GM18499 (cell line): Measurements from ENCODE around the gene SPOCD1.

Source experiments
- ATAC-seq: cut with Tn5 transposase; IDR thresholded peaks from one replicate; pipeline ENCODE4 v1.9.1; 2021; ENCODE audit warnings: moderate number of reproducible peaks; ENCODE audit not compliant: insufficient read depth, unreplicated experiment

Gene SPOCD1

DNA sequence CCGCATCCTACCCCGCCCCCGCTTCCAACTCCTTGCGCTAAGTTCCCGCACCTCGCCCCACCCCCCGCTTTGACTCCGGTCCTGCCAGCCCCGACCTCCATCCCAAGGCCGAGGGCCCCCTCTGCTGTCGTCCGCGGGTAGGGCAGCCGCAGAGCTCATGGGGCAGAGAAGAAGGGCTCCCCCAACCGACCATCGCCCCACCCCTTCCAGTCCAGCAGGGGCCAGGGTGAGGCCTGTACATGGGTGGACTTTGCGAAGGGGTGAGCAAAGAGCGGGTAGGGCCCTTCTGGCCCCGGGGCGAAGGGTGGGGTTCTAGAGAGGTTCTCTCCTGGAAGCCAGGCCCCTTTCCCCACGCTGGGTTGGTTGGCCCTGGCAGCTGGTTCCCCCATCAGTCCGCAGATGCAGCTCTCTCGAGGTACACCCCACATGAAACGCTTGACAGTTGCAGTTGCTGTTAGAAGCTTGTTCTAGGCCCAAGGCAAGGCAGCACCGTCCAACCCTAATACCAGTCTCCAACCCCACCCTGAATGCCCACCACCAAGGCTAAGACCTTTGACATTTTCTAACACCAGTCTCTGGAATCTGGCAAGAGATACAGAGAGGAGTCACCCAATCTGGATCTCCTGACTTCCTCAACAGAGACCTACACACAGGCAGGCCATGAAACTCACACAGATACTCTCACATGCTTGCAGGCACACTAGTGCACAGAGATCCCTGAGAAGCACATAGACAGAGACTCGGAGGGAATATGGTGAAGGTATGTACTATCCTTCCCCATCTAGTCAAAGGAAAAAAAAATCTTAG lies 26.4 kb downstream of the SPOCD1 start:
- ATAC-seq: no peak

DNA sequence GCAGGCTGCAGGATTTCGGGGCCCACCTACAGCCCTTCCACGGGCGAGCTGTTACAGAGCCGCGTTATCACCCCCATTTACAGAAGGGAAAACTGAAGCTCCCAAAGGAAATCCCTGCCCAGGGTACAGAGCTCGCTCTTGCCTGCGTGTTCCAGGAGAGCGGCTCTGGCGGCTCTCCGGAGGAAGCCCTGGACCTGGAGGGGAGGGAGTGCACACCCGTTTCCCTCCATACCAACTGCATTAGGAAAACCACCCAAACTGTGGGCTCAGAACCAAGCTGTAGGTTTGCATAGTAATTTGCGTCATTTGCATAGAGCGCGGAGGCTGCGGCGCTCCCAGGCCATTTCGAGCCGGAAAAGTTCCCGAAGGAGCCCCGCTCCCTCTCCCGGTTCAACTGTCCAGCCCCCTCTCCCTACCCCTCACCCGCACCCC lies 27.0 kb downstream of the SPOCD1 start:
- ATAC-seq: no peak

DNA sequence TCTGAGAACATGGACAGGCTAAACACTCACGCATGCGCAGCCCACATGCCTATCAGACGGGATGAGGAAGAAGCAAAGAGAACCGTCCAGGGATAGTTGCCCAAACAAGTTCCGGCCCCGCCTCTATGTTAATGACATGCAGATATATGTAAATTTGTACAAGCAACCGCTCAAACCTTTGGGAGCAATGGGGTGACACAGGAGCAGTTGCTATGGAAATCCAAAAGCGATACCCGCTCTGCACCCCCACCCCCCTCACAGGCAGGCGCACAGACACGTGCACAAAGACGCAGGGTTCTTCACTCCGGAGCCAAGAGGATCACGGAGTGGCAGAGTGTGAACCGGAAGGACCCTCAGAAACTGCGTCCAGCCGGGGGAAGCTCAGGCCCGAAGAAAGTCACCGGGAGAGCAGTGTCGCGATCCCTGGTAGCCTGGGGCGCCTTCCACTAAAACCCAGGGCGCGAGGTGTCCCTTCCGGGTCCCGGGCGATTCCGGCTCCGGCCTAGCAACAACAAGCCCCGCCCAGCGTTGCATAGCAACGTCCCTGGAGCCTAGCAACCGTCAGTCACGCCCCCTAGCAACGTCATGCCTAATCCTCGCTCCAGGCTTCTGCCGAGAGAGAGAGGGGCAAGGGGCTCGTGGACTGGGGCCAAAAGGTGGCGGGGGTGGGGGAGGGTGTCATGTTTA lies 27.5 kb downstream of the SPOCD1 start:
- ATAC-seq: no peak

DNA sequence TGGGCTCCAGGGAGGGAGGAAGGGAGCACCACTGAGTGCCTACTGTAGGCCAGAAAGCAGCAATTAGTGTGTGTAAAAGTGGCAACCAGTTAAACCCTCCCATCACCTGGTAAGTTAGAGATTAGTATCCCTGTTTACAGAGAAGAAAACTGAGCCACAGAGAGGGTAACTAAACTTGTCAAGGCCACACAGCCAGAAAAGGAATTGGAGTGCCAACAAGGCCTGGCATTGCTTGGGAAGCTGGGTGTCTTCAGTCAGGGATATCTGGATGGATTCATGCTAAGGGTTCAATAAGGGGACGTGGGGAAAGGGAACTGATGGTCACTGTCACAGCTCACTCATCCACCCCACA lies 28.1 kb downstream of the SPOCD1 start:
- no peak for ATAC-seq

DNA sequence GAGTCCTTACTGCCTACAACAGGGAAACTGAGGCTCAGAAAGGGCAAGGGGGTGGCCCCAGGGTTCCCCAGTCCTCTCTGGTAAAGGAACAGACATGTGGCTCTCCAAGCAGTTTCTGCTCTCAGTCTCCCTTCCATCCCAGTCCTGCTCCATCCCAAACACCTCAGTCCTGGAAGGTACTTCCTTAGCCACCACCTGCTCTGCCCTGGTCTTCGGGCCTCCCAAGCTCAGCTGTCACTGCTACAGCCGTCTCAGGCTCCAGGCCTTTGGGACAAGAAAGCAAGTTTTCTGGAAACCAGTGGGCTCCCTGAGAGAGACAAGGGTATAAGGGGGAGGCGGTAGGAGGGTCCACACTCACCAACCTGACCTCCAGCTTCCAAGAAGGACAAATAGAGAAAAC lies 28.6 kb downstream of the SPOCD1 start:
- ATAC-seq: no peak

DNA sequence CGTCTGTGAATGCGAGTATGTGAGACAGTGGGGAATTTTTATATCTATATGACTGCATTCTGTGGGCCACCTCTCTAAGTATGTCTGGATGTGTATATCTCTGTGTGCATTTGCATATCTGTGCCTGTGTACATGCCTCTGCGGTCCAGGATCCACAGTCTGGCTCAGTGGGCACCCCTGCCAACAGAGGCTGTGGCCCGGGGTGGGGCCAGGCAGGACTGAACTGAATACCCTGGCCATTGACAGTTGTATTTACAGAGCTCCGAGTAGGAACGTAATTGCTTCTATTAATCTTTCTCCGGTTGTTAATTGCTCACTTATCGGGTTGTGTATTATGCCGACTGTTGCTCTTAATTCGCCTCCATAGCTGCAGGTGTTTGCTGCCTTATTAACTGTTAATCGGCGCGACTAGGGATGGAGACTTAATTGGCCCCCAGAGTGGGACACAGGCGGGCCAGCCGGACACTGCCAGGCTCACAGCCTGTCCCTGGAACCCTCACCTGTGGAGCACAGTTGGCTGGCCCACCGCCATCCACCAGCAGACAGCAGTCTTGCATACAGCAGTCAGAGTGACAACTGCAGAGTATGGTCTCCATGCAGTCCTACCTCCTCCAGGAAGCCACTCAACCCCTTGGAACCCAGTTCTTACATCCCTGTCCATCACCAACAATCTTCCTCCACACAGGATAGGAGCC lies 29.3 kb downstream of the SPOCD1 start:
- no peak for ATAC-seq

DNA sequence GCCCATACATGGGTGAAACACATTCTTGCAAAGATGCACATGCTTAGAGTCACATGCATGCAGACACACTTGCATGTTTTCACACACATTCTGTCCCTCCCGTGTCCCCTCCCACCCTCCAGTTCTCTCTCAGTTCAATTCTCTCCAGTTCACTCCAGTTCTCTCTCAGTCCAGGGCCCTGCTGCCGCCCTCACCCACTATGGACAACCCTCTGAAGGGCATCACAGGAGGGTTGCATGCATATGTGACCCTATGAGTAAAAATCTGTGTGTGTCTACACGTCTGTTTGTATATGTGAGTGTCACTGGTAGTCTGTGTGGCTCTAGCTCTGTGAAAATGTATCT lies 29.9 kb downstream of the SPOCD1 start:
- ATAC-seq: no peak

DNA sequence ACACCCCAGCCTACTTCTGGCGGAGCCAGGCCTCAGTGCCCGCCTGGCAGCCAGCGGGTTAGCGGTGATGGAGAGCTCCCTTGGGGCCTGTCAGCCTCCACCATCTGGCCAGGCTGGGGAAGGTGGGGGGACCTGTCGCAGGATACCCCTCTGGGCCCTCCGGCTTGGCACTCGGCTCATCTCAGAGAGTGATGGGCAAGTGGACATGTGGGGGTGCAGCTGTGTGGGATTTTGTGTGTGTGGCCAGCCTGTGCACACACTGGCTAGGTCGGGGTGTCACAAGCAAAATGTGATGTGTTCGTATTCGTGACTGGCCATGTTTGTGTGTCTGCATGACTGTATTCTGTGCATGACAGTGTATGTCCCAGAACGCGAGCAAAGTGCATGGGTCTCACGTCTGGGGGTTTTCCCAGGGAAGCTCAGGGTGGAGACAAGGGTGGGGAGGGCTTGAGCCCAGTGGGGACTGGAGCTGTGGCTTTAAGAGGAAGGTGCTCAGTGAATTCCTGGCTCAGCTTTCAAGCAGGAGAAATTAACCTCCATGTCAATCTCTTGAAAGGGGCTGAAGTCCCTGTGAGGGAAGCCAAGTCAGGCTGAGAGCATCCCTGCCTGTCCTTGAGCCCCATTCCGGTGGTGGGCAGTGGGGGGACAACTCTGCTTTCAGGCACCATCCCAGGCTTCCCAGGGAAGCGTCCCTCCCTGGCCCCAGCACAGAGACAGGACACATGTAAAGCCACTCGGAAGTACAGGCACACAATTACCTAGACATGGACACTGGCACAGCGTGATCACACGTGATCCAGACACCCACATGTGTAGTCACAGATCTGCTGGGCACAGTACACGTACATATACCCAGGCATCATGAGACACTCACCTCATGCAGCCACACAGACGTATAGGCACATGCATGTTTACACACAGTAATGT lies 30.5 kb downstream of the SPOCD1 start:
- ATAC-seq: no peak

DNA sequence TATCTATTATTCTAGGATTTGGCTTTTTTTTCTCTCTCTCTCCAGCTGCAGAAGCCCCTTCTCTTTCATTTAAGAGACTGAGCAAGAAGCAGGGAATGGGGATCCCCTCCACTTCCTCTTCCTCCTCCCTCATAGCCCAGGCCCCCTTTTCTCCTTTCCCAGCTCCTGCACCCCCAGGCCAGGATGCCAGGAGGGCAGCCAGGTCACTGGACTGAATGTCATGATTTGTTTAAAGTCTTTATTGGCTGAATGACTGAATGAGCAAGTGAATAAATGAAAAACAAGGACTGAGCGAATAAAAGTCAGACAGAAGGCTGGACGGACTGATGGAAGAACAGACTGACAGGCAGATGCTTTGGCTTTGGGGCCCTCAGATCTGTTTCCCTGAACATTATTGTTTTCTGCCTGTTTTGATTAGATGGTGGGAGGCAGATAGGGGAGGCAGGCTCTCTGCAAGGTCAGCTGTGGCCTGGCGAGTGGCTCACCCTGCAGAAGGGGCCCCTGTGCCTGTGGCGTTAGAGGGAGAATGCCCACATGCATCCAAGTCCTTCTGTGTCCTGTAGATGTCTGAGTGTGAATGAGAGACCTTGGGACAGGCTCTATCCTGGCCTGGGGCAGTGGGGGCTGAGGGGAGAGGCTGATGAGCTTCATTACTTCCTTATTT lies 31.3 kb downstream of the SPOCD1 start:
- no peak for ATAC-seq

DNA sequence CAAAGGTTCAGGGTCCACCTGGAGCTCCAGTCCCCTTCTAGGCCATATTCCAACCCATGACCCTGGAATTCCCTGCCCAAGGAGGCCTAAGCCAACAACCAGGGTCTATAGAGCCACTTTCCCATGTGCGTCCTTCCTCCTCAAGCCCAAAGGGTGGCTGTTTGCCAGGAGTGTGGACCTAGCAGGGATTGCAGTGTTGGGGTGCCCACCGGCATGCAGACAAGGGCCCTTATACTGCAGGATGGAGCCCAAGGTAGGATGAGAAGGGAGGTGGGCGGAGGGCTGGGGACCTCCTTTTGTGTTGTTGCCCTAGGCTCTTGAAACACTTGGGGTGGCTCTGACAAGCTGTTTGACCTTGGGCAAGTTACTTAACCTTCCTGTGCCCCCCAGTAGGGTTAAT lies 32.0 kb downstream of the SPOCD1 start:
- no peak for ATAC-seq

DNA sequence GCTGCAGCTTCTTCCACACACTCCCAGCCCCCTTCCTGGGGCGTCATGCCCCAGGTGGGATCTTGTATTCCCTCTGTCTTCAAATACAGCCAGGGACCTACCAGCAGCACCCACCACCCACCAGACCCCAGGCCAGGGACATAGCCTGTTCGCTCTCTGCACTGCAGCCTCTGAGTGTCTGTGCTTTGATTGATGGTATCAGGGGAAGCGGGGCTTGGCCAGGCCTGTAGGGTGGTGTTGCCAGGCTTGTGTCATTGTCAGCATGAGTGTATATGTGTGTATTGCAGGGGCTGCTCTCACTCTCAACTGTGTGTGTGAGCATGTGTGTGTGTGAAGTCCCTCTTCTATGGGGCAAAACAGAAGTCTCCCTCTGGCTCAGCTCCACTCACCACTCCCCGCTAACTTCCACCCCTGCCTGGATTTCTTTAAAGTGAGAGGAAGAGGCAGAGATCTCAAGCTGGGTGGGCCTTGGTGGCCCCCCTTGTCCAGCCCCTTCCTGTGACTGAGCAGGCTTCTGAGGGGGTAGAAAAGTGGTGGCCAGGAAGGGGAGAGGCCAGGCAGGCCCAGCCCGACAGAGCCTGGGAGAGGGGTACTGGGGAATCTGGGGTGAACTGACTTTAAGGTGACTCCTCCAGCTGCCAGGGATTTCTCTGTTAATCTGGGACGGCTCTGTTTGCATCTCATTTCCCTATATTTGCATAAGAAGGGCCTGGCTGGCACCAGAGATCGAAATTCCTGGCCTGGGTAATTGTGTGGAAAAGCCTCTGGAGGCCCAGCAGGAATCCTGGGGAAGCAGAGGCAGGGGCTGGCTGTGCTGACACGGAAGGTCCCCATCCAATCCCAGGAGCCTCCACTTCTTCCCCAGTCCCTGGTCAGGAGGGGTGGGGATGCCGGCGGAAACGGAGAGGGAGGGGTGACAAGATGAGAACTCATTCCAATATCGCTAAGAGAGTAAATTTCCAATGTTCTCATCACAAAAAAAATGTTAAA lies 33.1 kb downstream of the SPOCD1 start:
- no peak for ATAC-seq

DNA sequence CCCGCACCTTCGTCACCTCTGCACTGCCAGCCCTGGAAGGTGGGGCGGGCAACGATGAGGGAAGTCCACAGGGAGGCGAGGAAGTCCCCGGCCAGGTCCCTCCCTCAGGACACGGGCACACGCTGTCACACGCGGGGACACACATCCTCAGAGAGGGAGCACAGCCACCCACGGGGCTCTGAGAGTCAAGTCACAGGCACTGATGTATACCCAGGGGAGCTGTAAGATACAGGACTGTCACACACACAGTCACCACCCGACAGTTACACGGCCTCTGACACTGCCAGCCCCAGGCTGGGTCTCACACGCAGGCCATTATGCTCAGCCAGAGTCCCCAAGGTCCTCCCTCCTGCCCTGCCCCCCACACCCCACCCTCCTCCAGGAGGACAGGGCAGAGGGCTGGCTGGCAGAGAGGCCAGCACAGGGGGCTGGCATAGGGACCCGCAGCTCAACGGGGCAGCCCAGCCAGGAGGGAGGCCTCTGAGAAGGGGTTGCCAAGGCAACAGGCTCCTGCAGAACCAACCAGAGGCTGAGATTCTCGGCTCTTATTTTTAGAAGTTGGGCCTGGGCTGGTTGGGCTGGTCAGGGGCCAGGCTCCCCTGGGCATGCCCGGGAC lies 34.0 kb downstream of the SPOCD1 start:
- ATAC-seq: no peak

DNA sequence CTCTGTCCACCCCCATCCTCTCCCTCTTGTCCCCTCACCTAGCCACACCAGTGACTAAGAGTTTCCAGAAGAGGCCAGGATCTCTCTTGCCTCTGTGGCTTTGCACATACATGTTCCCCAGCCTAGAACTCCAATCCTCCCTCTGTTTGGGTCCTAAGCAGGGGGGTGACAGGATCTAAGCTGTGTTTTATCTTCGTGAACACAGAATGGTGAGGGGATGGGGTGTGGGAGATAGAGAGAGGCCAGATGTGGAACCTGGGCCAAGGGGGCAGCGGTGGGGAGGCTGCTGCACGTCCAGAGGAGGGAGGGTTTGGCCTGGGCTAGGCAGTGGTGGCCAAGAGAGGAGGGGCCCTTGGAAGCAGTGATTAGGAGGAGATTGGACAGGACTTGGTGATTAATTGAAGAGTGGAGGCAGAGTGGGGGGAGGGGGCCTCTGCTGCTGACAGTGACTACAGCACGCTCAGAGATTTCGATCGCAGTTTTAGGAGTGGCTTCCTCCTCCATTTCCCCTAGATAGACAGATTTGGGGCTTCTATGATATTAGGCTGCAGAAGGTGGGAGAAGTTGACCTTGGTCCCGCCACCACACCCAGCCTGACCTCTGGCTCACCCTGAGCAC lies 34.6 kb downstream of the SPOCD1 start:
- no peak for ATAC-seq

DNA sequence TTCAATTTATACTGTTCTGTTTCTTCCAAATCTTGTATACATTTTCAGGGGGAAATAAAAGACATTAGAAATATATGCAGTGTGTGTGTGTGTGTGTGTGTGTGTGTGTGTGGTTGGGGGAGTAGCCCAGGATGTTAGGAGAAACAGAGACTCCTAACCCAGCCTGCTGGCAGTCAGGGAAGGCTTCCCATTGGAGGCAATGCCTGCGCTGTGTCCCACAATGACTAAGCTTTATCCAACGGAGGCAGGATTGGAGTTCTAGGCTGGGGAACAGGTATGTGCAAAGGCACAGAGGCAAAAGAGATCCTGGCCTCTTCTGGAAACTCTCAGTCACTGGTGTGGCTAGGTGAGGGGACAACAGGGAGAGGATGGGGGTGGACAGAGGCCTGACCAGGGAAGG lies 35.2 kb downstream of the SPOCD1 start:
- ATAC-seq: no peak

DNA sequence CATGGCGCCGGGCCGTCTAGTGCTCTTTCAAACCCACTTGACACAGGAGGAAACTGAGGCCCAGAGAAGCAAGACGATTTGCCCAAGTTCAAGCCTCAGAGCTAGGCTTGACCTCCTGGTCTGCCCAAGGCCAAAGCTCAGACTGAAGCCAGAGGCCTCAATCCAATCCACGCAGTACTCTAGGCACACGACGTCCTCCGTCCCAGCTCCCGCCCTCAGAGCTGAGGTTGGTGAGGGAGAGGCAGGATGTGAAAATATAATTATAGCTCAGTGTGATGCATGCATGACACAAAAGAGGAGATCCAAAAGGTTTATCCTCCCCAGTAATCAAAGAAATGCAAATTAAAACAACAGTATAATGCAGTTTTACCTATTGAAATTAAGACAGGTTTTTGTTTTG lies 36.1 kb downstream of the SPOCD1 start:
- ATAC-seq: no peak

DNA sequence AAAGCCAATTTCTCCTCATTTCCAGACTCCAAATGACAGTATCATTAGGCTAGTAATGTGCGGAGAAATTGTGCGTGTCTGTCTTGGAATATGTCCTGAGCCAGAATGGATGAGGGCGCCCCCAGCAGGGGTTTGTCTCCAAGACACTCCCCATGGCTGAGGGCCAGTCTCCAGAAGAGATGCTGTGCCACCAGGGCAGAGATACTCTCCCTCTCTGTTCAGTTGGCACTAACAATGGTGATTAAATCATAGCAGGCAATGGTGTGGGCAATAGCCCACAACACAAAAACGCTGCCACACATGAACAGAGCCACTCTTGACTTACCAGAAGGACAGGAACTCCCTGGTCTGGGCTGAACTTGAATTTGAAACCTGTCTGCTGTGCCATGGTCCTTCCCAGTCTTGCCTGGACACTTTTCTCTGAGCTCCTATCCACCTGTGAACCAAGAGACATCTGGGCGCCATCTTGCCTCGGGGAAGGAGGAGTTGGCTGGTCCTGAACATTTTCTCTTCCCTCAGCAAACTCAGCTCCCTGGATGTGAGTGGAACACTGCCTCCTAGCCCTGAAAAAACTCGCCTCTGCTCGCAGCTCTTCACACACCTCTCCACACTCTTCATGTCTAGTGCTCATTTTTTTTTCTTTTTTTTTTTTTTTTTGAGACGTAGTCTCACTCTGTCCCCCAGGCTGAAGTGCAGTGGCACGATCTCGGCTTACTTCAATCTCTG lies 36.9 kb downstream of the SPOCD1 start:
- ATAC-seq: no peak

DNA sequence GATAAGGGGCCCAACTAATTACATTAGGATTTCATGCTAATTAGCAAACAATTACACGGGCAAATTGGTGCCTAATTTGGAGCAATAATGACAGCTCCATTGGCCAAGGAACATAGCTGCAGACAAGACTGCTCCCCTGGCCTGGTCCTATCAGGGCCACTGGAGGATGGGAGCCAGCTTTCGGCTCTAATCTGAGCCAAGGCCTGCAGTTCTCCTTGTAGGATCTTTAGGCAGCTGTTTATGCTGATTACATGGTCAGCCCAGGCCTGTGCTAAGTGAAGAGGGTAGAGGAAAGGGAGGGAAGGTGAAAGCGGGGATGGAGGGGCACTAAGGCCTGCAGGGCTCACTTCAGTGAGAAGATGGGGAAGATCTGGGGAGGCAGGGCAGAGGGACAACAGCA lies 39.3 kb downstream of the SPOCD1 start:
- no peak for ATAC-seq
